ENCODE results near the gene LZTR1. TPM values are rescaled to one million over a fixed set of nuclear protein-coding genes. Genes with fewer than 3 reads are reported as not detected.

LZTR1 gene
- total and polyA plus RNA-seq, 2 of the 8 experiments (the other 6 are each of a cell fraction or from before 2014, with no cell fraction given) = 22.3 to 31.0 TPM

DNA sequence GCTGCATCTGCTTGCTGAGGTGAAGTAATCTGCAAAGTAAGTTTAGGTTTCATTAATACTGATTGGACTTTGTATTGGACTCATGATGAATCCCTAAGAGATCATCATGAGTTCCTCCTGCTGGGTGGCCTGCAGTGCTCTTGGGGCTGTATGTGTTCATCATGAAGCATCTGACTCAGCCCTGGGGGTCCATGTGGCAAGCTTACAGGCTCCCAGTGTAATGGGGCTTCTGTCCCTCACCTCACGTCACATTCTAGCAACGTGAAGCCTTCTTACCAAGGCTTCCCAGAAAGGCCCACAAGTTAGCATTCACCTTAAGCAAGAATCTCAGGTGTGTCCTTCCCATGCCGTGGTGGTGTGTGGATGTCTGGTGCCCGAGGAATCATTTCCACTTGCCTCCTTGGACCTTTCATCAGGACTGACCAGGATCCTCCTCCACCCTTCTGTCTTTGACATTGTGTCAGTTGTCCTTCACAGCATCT is 41.2 kb upstream of the LZTR1 start:
- 91% methylated on average over 4 of the region's 4 CpGs; no CpG with 5 or more reads in 1 of the 2 experiments for WGBS, 2 experiments (ENCODE audit: extremely low coverage in 1 of 2, insufficient coverage in 1 of 2, insufficient read length in 1 of 2, insufficient replicate concordance in 2 of 2, low coverage in 1 of 2, low lambda C conversion rate in 2 of 2, missing lambda C conversion rate in 1 of 2)
- no peak overlapping the region for H3K18ac ChIP-seq (ENCODE audit: extremely low read depth, low read length)
- H3K79me2 ChIP-seq (ENCODE audit: control insufficient read depth in 1 of 2, insufficient read depth in 2 of 2, low read length in 2 of 2) = peaks cover 53 to 96% of the 10 kb centered on the region in 2 experiments
- H3K9ac ChIP-seq (replicated peaks in 1 of 4; ENCODE audit: extremely low read depth in 1 of 4, low read depth in 3 of 4, low read length in 3 of 4) = no peak overlapping the region
- H4K20me1 ChIP-seq (replicated peaks in 1 of 2; ENCODE audit: control insufficient read depth in 1 of 2, insufficient read depth in 2 of 2, low read length in 2 of 2) = peaks cover 33 to 48% of the 10 kb centered on the region in 2 experiments
- DNase-seq (ENCODE audit: low read depth in 1 of 2, low spot score in 2 of 2) = no peak
- H2BK120ac ChIP-seq (replicated peaks; ENCODE audit: low read depth, low read length) = no peak overlapping the region
- H2AK5ac ChIP-seq (ENCODE audit: low read depth, low read length) = no peak overlapping the region
- peaks cover 2 to 15% (median 4%) of the 10 kb centered on the region in 4 experiments; a peak in 6 of 8 replicates for H3K36me3 ChIP-seq (ENCODE audit: control insufficient read depth in 2 of 4, insufficient read depth in 4 of 4, low read length in 3 of 4)
- FAIRE-seq = no peak
- no peak overlapping the region for H3K4ac ChIP-seq (replicated peaks; ENCODE audit: insufficient read length, low read depth, low read length)
- H3K23me2 ChIP-seq (ENCODE audit: low read depth, low read length) = no peaks in the 10 kb centered on the region
- H3K56ac ChIP-seq (replicated peaks; ENCODE audit: insufficient read length, low read depth, low read length) = no peak overlapping the region
- no peak overlapping the region for H2AFZ ChIP-seq (ENCODE audit: low read length)
- peaks cover 0 to 4% (median 0%) of the 10 kb centered on the region in 4 experiments; a peak in 3 of 7 replicates for H3K4me1 ChIP-seq (replicated peaks in 1 of 4; ENCODE audit: control insufficient read depth in 3 of 4, insufficient read depth in 4 of 4, low read length in 3 of 4)
- POLR2A ChIA-PET (ENCODE audit: partially characterized antibody) = interaction anchor here (1.8 kb wide), 1 partner anchor 62 kb away, joined by 3 read pairs; no protein-coding TSS in a partner anchor
- peaks cover 5% of the 10 kb centered on the region for H3K79me1 ChIP-seq (ENCODE audit: low read depth, low read length)
- H4K8ac ChIP-seq (ENCODE audit: extremely low read depth, insufficient read depth, low read length) = no peak overlapping the region
- no peak overlapping the region for H2BK15ac ChIP-seq (ENCODE audit: low read length)
- no peak overlapping the region for H3K27ac ChIP-seq (ENCODE audit: low read depth, low read length)
- no peak overlapping the region for H3K23ac ChIP-seq (ENCODE audit: insufficient read length)
- CTCF ChIA-PET (ENCODE audit: partially characterized antibody) = interaction anchor here (0.9 to 1.2 kb wide), 2 partner anchors 49 to 55 kb away, joined by 3 read pairs; no protein-coding TSS in a partner anchor
- H3K4me3 ChIP-seq (ENCODE audit: extremely low read depth in 1 of 4, insufficient read depth in 2 of 4, low read depth in 3 of 4, low read length in 4 of 4) = no peak overlapping the region
- TF ChIP-seq TCF12 (IDR thresholded peaks at IDR 0.05; ENCODE audit: low read depth, low read length) (no peak), KDM5A (IDR thresholded peaks at IDR 0.05; ENCODE audit: low read length) (no peak), CTBP2 (IDR thresholded peaks at IDR 0.05; ENCODE audit: borderline replicate concordance, insufficient read depth, insufficient read length, low read length) (no peak), POLR2A (IDR thresholded peaks at IDR 0.05; ENCODE audit: control extremely low read depth in 1 of 2, low read depth in 2 of 2, low read length in 2 of 2) (no peak), JUND (IDR thresholded peaks at IDR 0.05; ENCODE audit: low read length) (no peak), GABPA (IDR thresholded peaks at IDR 0.05; ENCODE audit: borderline replicate concordance, insufficient read depth, low read length) (no peak), RBBP5 (IDR thresholded peaks at IDR 0.05; ENCODE audit: borderline replicate concordance, low read depth, low read length) (no peak), TAF1 (IDR thresholded peaks at IDR 0.05; ENCODE audit: low read depth, low read length) (no peak)
- TF ChIP-seq, protein P1, sequence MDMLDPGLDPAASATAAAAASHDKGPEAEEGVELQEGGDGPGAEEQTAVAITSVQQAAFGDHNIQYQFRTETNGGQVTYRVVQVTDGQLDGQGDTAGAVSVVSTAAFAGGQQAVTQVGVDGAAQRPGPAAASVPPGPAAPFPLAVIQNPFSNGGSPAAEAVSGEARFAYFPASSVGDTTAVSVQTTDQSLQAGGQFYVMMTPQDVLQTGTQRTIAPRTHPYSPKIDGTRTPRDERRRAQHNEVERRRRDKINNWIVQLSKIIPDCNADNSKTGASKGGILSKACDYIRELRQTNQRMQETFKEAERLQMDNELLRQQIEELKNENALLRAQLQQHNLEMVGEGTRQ (IDR thresholded peaks at IDR 0.05; ENCODE audit: low read length) = no peak
- H4K91ac ChIP-seq (replicated peaks; ENCODE audit: insufficient read length, low read length) = no peak overlapping the region
- no peak overlapping the region for H2BK20ac ChIP-seq (ENCODE audit: low read length)
- no peaks in the 10 kb centered on the region for H3K27me3 ChIP-seq (replicated peaks in 1 of 4; ENCODE audit: control insufficient read depth in 3 of 4, extremely low read depth in 1 of 4, insufficient read depth in 3 of 4, low read length in 3 of 4)
- H3K4me2 ChIP-seq (ENCODE audit: insufficient read depth in 1 of 2, low read depth in 2 of 2, low read length in 2 of 2) = no peak overlapping the region
- no peak overlapping the region for H3K14ac ChIP-seq (ENCODE audit: insufficient read length)
- H2BK12ac ChIP-seq (ENCODE audit: low read depth, low read length) = no peak overlapping the region
- H2BK5ac ChIP-seq (ENCODE audit: low read depth, low read length) = no peak overlapping the region
- H4K5ac ChIP-seq (ENCODE audit: insufficient read length, low read depth, low read length) = no peak overlapping the region
- H3K9me3 ChIP-seq (ENCODE audit: insufficient read depth in 2 of 2, low read depth in 1 of 2, low read length in 1 of 2) = no peaks in the 10 kb centered on the region
